GM21723 (cell line): ENCODE measurements around the gene HTR3D.
"Not testable (repeated sequence)": the region's sequence is repeated elsewhere in the genome, so short reads cannot be mapped to it uniquely, and the experiment has no call there.

Experiments
- ATAC-seq: cut with Tn5 transposase; IDR thresholded peaks from one replicate; pipeline ENCODE4 v1.9.1; 2021; ENCODE audit warnings: mild to moderate bottlenecking, moderate library complexity; ENCODE audit not compliant: unreplicated experiment

The HTR3D gene

DNA sequence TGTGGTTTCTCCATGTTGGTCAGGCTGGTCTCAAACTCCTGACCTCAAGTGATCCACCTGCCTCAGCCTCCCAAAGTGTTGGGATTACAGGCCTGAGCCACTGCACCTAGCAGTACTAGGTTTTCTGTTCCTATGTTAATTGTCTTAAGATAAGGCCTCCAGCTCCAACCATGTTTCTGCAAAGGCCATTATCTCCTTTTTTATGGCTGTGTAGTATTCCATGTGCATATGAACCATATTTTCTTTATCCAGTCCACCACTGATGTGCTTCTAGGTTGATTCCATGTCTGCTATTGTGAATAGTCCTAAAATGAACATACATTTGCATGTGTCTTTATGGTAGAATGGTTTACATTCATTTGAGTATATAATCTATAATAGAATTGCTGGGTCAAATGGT, 31.1 kb downstream of the HTR3D start:
- ATAC-seq, result no peak

DNA sequence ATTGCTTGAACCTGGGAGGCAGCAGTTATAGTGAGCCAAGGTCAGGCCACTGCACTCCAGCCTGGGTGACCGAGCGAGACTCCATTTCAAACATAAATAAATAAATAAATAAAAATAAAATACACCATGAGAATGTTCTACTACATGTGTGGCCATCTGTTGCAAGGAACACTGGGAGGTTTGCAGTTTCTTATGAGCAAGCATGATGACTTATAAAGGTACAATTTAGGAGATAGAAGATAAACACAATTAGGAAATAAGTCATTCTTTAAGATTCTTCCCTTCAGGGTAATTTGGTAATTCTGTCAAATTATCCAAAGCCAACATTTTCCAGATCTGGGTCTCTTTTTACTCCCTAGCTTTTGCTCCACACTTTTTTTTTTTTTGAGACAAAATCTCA, 34.7 kb downstream of the HTR3D start:
- ATAC-seq, result no peak

DNA sequence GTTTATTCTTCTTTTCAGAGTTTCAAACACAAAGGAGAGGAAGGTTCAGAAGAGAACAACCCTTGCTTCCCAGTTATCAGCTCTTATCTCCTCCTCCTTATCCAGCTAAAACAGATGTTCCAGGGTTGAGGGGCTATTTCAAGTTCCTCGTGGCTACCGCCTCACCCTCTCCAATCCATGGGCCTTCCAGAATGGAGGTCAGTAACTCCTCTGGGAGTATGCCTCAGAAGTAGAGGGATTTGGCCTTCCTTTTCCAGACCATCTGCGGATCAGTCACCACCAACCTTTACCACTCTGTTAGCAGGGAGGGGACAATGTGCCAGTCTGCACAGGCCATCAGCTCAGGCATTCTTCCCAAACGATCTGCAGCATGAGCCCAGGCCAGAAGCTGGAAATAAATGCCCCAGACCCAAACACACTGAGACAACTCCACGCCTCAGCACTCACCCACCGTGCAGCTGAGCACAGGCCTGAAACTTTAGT, 36.1 kb downstream of the HTR3D start:
- ATAC-seq, result no peak

DNA sequence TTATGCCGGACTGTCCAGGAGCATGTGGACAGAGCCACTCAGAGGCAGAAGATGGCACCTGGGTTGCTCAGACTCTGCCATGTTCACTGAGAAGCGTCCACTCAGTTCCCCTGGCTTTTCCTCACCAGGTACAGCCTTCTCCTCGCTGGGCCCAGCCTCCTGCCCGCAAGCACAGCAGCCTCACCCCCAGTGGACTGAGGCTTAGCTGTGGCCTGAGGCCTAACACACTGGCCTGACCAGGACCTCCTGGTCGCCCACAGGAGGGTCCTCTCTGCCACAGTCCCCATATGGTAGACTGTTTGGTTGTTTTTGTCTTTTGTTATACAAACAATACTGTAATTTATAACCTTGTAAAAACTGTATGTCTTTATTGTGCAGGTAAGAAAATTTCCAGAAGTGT, 36.8 kb downstream of the HTR3D start:
- ATAC-seq, result no peak

DNA sequence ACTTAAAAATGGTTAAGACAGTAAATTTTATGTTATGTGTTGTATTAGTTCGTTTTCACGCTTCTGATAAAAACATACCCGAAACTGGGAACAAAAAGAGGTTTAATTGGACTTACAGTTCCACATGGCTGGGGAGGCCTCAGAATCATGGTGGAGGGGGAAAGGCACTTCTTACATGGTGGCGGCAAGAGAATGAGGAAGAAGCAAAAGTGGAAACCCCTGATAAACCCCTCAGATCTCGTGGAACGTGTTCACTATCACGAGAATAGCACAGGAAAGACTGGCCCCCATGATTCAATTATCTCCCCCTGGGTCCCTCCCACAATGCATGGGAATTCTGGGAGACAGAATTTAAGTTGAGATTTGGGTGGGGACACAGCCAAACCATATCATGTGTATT, 39.6 kb downstream of the HTR3D start:
- ATAC-seq, result not testable (repeated sequence)

DNA sequence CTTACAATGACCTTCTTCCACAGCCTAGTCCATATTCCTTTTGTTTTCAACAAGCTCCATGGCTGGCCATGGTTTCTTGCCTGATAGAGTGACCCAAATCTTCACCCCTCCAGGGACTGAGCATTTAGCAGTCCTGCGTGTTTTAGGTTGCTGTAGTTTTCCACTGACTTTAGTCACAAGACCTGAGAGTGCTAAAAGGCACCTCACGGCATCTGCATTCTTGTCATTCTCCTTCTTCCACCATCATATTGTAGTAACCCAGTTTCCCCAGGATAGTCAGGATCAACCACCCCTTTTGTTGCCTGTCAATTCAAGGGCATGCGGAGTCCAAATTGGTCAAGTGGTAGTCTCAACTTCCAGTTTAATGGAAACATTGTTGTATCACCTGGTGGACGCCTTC, 42.1 kb downstream of the HTR3D start:
- ATAC-seq, result no peak

DNA sequence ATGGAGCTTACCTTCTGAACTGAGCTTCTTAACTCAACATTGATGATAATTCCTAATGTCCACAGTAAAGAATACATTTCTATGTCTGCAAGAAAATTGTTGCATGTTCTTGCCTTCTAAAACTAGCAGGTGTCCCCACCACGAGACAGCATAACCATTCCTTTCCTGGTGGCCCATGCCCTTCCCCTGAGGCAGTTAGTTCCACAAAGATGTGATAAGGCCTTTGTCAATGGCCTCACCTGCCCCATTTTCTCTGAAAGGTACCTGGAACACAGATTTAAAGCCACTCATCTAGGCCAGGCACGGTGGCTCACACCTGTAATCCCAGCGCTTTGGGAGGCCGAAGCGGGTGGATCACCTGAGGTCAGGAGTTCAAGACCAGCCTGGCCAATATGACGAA, 44.4 kb downstream of the HTR3D start:
- ATAC-seq, result no peak

DNA sequence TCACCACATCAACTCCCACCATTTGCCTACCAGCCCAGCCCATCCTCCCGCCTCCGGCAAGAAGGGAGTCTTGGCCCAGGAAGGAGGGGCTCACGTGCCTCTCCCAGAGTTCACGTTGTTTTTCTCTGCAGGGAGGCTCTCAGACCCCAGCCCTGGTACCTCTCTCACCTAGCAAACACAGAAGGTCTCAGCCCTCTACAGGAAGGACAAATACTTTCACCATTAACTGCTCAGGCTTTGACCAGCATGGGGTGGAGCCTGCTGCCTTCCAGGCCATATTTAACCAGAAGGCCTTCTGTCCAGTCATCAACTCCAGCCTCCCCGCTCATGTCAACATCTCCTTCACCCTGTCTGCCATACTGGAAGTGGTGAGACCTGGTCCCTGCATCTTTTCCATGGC, 46.3 kb downstream of the HTR3D start:
- ATAC-seq, result no peak

DNA sequence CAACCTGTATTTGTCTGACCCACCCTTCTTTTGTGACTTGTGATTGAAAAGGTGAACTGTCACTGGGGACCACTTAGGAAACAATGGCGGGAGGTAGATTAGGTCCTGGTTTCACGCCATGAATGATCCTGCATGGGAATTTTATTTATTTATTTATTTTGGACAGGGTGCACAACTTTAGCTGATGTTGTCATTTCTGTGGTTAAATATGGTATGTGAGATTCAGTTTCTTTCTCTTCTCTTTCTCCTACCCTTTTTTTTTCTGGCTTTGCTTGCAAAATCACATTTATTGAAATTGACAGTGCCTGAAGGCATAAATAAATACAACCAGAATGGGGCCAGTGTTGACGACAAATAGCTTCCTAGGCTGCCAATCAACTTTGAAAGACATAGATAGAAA, 47.3 kb downstream of the HTR3D start:
- no peak for ATAC-seq

DNA sequence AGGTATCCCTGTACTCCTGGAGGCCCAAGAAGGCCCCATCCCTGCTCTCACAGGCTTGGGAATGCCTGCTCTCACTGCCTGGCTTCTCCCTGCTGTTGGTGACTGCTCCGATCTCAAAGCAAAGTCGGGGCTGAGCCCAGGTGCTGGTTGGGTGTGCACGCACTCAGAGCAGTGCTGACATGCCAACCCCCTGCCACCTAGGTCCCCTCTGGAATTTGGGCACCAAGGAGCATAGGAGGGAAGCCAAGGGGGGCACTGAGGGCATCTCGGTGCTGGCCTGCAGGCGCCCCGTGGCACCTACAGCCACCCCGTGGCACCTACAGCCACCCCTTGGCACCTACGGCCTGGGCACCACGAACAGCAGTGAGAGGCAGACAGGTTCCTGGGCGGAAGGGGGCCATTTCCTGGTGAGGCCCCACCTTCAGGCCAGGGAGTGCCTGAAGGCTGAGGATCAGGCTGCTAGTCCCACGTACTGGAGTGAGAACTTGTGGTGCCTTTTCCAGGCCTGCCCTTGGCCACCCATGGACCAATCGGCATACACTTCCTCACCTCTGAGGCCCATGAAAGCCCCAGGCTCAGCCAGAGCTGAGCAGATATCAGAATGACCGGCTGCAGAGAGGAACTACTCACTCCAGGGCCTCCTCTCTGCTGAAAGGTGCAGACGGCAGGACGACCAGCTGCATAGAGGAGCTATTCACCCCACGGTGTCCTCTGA, 49.7 kb downstream of the HTR3D start:
- no peak for ATAC-seq

DNA sequence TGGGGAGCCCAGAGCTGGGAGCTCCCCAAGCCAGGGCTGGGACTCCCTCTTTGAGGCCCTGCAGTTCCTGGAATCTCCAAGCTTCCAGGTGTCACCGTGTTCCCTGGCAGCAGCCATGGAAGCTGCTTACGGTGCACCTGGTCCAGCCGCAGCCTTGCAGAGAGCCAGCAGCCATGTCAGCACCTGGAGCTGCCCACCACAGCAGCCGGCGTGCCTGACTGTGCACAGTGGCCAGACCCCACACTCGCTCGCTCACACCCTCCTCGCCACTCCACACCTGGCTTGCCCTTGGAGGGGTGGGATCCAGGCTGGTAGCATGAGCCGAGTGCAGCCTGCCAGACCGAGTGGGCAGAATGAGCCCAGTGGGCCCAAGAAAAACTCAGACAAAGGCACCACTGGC, 50.5 kb downstream of the HTR3D start:
- no peak for ATAC-seq

DNA sequence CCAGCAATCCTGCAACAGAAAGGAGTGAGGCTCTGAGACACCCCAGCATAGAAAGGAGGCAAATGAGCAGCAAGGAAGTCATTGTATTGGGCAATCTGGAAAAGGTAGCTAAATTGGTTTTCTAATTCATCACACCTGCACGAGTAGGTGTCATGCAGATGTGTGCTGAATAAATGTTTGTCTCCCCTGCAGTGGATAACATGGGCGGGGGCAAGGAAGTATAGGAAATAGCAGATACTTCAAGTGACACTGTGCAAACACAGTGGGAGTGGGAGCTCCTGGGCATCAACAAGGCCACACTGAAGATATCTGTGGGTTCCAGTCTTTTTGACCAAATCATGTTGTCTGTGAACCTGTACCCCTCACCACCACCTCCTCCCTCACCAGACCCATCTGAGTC, 50.9 kb downstream of the HTR3D start:
- no peak for ATAC-seq

DNA sequence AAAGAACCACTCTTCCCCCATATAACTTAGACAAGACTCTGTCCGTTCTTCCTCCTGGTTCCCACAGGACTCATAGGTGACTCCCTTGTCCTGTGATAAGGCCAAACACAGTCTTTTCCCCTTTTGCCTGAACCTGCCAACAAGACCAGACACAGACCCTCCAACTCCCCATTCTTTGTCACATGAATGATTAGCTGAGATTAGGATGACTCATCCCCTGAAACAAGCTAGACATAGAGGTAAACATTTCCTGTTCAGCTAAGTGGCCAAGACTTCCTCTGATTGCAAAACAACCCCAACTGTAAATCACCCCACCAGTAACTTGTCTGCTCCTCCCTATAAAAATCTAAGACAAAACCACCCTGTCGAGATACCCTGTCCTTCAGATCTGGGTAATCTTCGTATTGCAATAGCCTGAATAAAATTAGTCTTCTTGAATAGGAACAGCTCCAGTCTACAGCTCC, 53.9 kb downstream of the HTR3D start:
- ATAC-seq, result no peak
